WTC11 (cell line): Measurements from ENCODE around the gene POLR2L. TPM values are rescaled to one million over a fixed set of nuclear protein-coding genes. Genes with fewer than 3 reads are reported as not detected.

Source experiments
- ATAC-seq: fragments of 200-7000 bp; cut with Tn5 transposase; 2 replicates; pipeline ENCODE4 v1.10.0; 2021; ENCODE audit warnings: mild to moderate bottlenecking, moderate library complexity
- CTCF ChIA-PET: fragments of 300-600 bp; sonication (Branson Sonifier 250); formaldehyde crosslinking; loops from one replicate; lab custom pipeline; 2021; ENCODE audit warnings: antibody characterized with exemption; lab: Charles Lee
- POLR2A ChIA-PET: fragments of 350-600 bp; sonication (Branson Sonifier 250); formaldehyde crosslinking; loops from one replicate; lab custom pipeline; 2021; ENCODE audit warnings: antibody characterized with exemption; lab: Charles Lee
- DNase-seq: peaks from one replicate; pipeline ENCODE4 v3.0.0; 2021; ENCODE audit warnings: low spot score
- H3K27ac Mint-ChIP-seq: 2 replicates; pipeline ENCODE4 v1.8.0; 2021; ENCODE audit warnings: mixed read lengths
- H3K27me3 Mint-ChIP-seq: 2 replicates; pipeline ENCODE4 v1.8.0; 2021; ENCODE audit warnings: low read depth, mild to moderate bottlenecking, moderate library complexity, mixed read lengths
- H3K36me3 Mint-ChIP-seq: 2 replicates; pipeline ENCODE4 v1.8.0; 2021; ENCODE audit warnings: mixed read lengths
- H3K4me1 Mint-ChIP-seq: 2 replicates; pipeline ENCODE4 v1.8.0; 2022; ENCODE audit warnings: mixed read lengths
- H3K4me3 Mint-ChIP-seq: 2 replicates; pipeline ENCODE4 v1.8.0; 2021; ENCODE audit warnings: mild to moderate bottlenecking, moderate library complexity, mixed read lengths
- H3K9me3 Mint-ChIP-seq: 2 replicates; pipeline ENCODE4 v1.8.0; 2021; ENCODE audit warnings: mixed read lengths
- CBFB ChIP-seq: sonication (generic); formaldehyde crosslinking; IDR thresholded peaks from 2 replicates; pipeline ENCODE4 v1.8.1; 2022; ENCODE audit warnings: mild to moderate bottlenecking, low read depth, missing genetic modification reagents
- NR1H2 ChIP-seq: sonication (generic); formaldehyde crosslinking; IDR thresholded peaks from 2 replicates; pipeline ENCODE4 v1.9.0; 2021; ENCODE audit warnings: mild to moderate bottlenecking, moderate library complexity, missing genetic modification reagents
- PREB ChIP-seq: sonication (generic); formaldehyde crosslinking; IDR thresholded peaks from 2 replicates; pipeline ENCODE4 v1.8.1; 2022; ENCODE audit warnings: mild to moderate bottlenecking, missing genetic modification reagents, moderate library complexity, borderline replicate concordance
- SP1 ChIP-seq: sonication (generic); formaldehyde crosslinking; conservative IDR thresholded peaks from 2 replicates; pipeline ENCODE4 v1.8.1; 2022; ENCODE audit warnings: missing genetic modification reagents
- ZNF121 ChIP-seq: sonication (generic); formaldehyde crosslinking; IDR thresholded peaks from 2 replicates; pipeline ENCODE4 v1.8.0; 2023; ENCODE audit warnings: missing genetic modification reagents
- total RNA-seq: library from RNA; stranded (reverse); gene quantifications from 3 replicates; pipeline ENCODE4 v1.2.3, GENCODE V29; 2021

Gene POLR2L
- total RNA-seq, 1 experiment from 2014 or later = 152 TPM

- no peak within 1 kb of the TSS for H3K27ac Mint-ChIP-seq
- H3K9me3 Mint-ChIP-seq = no peaks in the 10 kb centered on the region
- peak; percentile 13 for ATAC-seq
- H3K27me3 Mint-ChIP-seq = no peaks in the 10 kb centered on the region
- no peak within 1 kb of the TSS; the same call in 1 of the 2 replicates for H3K4me3 Mint-ChIP-seq
- CTCF ChIA-PET = interaction anchor here (0.6 to 2.5 kb wide), 12 partner anchors 13 to 354 kb away, joined by 3 to 9 read pairs (median 3); partner anchors contain the start of gene PHRF1
- POLR2A ChIA-PET = interaction anchor here (0.7 to 1.4 kb wide), 7 partner anchors 9 to 63 kb away, joined by 3 to 10 read pairs (median 3); partner anchors contain the start of genes RPLP2 and TSPAN4
- TF ChIP-seq NR1H2 = no peak
- TF ChIP-seq SP1 (CRISPR knock-in tag) = peak; percentile 66
- TF ChIP-seq PREB = no peak
- 0 out of 2 replicates have a peak, but pooled peaks have one; percentile 56 for TF ChIP-seq ZNF121 (CRISPR knock-in tag)
- TF ChIP-seq CBFB (CRISPR knock-in tag) = no peak
- TF ChIP-seq, all 79 proteins: peak for 2
- H3K36me3 Mint-ChIP-seq = no peaks in the 10 kb centered on the region
- peak; percentile 62 for DNase-seq
- peaks cover 9% of the 10 kb centered on the region; the same call in 1 of the 2 replicates for H3K4me1 Mint-ChIP-seq
Measured at GRCh38 chr11:789943-790342, 52.4 kb downstream of the POLR2L start, which contains the start of gene CEND1. TSS of gene CEND1 (minus strand) at chr11:790090. CDS start at chr11:788576, 1,514 bp downstream.

Other genes with a start within 250 kb of the POLR2L start
- 11.1 to 12.0 TPM (median 11.5 TPM) in 3 replicates for gene IRF7, start 226.6 kb downstream of the POLR2L start, total RNA-seq
- 0.26 to 0.34 TPM in 2 of 3 replicates, not detected in the other for gene CDHR5, start 217.6 kb downstream of the POLR2L start, total RNA-seq
- gene SCT, start 215.3 kb downstream of the POLR2L start, total RNA-seq = 2.3 to 3.3 TPM (median 2.9 TPM) in 3 replicates
- gene DRD4, start 205.3 kb downstream of the POLR2L start, total RNA-seq = 3.7 to 5.8 TPM (median 5.5 TPM) in 3 replicates
- gene DEAF1, start 147.3 kb downstream of the POLR2L start, total RNA-seq = 62.2 to 85.3 TPM (median 81.1 TPM) in 3 replicates
- gene TMEM80, start 146.7 kb downstream of the POLR2L start, total RNA-seq = 23.4 to 28.4 TPM (median 24.5 TPM) in 3 replicates
- 49.9 to 56.3 TPM (median 51.6 TPM) in 3 replicates for gene EPS8L2, start 136.3 kb downstream of the POLR2L start, total RNA-seq
- 314 to 352 TPM (median 343 TPM) in 3 replicates for gene TALDO1, start 95.1 kb downstream of the POLR2L start, total RNA-seq
- 81.9 to 87.6 TPM (median 87.5 TPM) in 3 replicates for gene GATD1, start 65.0 kb downstream of the POLR2L start, total RNA-seq
- 2.0 to 3.1 TPM (median 2.7 TPM) in 3 replicates for gene CEND1, start 52.4 kb downstream of the POLR2L start, total RNA-seq
- gene SLC25A22, start 44.2 kb downstream of the POLR2L start, total RNA-seq = 35.0 to 44.8 TPM (median 36.7 TPM) in 3 replicates
- 54.9 to 59.4 TPM (median 56.8 TPM) in 3 replicates for gene PIDD1, start 37.3 kb downstream of the POLR2L start, total RNA-seq
- gene RPLP2, start 32.6 kb downstream of the POLR2L start, total RNA-seq = 2,582 to 2,814 TPM (median 2,761 TPM) in 3 replicates
- gene PNPLA2, start 23.6 kb downstream of the POLR2L start, total RNA-seq = 66.5 to 83.4 TPM (median 81.9 TPM) in 3 replicates
- gene CRACR2B, start 14.6 kb downstream of the POLR2L start, total RNA-seq = 46.5 to 58.6 TPM (median 55.9 TPM) in 3 replicates
- gene CD151, start 9.6 kb downstream of the POLR2L start, total RNA-seq = 115 to 127 TPM (median 116 TPM) in 3 replicates
- 92.8 to 95.2 TPM (median 94.3 TPM) in 3 replicates for gene TSPAN4, start 323 bp upstream of the POLR2L start, total RNA-seq
- 92.8 to 99.6 TPM (median 94.2 TPM) in 3 replicates for gene CHID1, start 68.3 kb upstream of the POLR2L start, total RNA-seq
- 47.1 to 52.3 TPM (median 51.0 TPM) in 3 replicates for gene AP2A2, start 83.3 kb upstream of the POLR2L start, total RNA-seq
- 0.05 to 0.13 TPM (median 0.07 TPM) in 3 replicates for gene MUC6, start 194.2 kb upstream of the POLR2L start, total RNA-seq
- gene MUC2, start 232.3 kb upstream of the POLR2L start, total RNA-seq = 0.07 to 0.60 TPM (median 0.22 TPM) in 3 replicates